ENCODE results near the gene NELFB. TPM values are rescaled to one million over a fixed set of nuclear protein-coding genes. Genes with fewer than 3 reads are reported as not detected.

NELFB gene
- total and polyA plus RNA-seq, 2 donors (not counting 1 experiment from before 2014, with no cell fraction given) = 53.7 to 55.8 TPM

- no peaks in the 10 kb centered on the region for H3K27me3 Mint-ChIP-seq
- H3K4me3 Mint-ChIP-seq = no peak overlapping the region
- CTCF ChIA-PET = interaction anchor here (1.5 kb wide), 2 partner anchors 11 to 16 kb away, joined by 3 to 4 read pairs; partner anchors contain the start of gene NRARP
- DNase-seq (peak; percentile 8), ATAC-seq (ENCODE audit: low read depth) (no peak)
- peaks cover 7 to 13% of the 10 kb centered on the region in 2 donors for H3K4me1 ChIP-seq (ENCODE audit: control insufficient read depth in 2 of 2, insufficient read depth in 2 of 2, low read length in 2 of 2)
- intact Hi-C loops (cut with micrococcal nuclease) = no loop called here
- TF ChIP-seq CTCF (IDR thresholded peaks at IDR 0.05) (no peak), EZH2 (IDR thresholded peaks at IDR 0.05; ENCODE audit: borderline replicate concordance, insufficient read depth, low read depth, low read length, poor library complexity, severe bottlenecking) (no peak)
- H3K9ac ChIP-seq (ENCODE audit: low read length) = no peak overlapping the region
- H2AFZ ChIP-seq (ENCODE audit: insufficient read depth, low read depth, low read length, poor library complexity, severe bottlenecking) = no peak overlapping the region
- peaks cover 0 to 11% (median 4%) of the 10 kb centered on the region in 4 experiments for H3K27me3 ChIP-seq (replicated peaks in 1 of 4; ENCODE audit: control extremely low read depth in 1 of 4, control insufficient read depth in 3 of 4, insufficient read depth in 4 of 4, low read length in 3 of 4)
- no peaks in the 10 kb centered on the region for H3K36me3 ChIP-seq (replicated peaks in 1 of 2; ENCODE audit: control extremely low read depth in 1 of 2, control insufficient read depth in 1 of 2, extremely low read depth in 1 of 2, insufficient read depth in 2 of 2, low read length in 1 of 2)
- no peaks in the 10 kb centered on the region for H3K9me3 Mint-ChIP-seq (ENCODE audit: insufficient read depth)
- no peak overlapping the region for H3K27ac Mint-ChIP-seq
- 85% methylated on average over 8 of the region's 9 CpGs for WGBS (ENCODE audit: insufficient coverage)
- no peaks in the 10 kb centered on the region for H4K20me1 ChIP-seq (ENCODE audit: control insufficient read depth, insufficient read depth, low read length, poor library complexity, severe bottlenecking)
- H3K4me2 ChIP-seq (replicated peaks; ENCODE audit: low read depth, low read length, poor library complexity, severe bottlenecking) = no peak overlapping the region
- H3K4me3 ChIP-seq (ENCODE audit: control extremely low read depth in 1 of 5, extremely low read depth in 1 of 5, insufficient read depth in 1 of 5, low read depth in 2 of 5, low read length in 4 of 5) = no peak overlapping the region
- no peak overlapping the region for H3K27ac ChIP-seq (ENCODE audit: low read length in 2 of 2)
- POLR2A ChIA-PET = no interaction called here
- no peaks in the 10 kb centered on the region for H3K4me1 Mint-ChIP-seq
- peaks cover 0 to 8% (median 0%) of the 10 kb centered on the region in 3 donors for H3K9me3 ChIP-seq (ENCODE audit: control extremely low read depth in 1 of 3, control insufficient read depth in 2 of 3, insufficient read depth in 1 of 3, low read length in 2 of 3)
- no peaks in the 10 kb centered on the region for H3K79me2 ChIP-seq (ENCODE audit: control insufficient read depth, insufficient read depth, low read length)
Measured at GRCh38 chr9:137313326-137313936, 58.3 kb downstream of the NELFB start.

DNA sequence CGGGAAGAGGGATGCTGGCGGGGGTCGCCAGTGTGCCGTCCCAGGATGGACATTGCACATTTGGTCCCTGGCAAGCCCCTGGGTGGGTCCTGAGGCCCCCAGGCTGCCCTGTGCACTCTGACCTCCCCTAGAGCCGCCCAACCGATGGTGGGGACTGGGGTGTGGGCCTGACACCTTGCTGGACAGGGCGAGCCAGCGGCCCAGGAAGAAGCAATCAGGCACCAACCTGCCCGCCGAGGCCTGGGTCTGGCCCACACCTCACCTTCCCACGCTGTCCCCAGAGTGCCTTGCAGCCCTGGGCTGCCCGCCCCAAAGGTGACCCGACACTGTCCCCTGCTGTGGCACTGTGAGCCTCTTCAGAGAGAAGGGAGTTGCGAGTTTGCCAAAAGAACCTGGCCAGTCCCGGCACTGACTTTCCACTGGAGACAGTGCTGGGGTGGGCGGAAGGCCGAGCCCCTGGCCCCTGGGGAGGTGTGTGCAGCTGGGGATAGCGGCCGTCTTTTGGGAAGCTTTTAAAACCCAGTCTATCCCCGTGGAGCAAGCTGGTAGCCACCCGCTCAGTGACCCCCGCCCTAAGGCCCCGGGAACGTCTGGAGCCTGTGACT, 58.9 kb downstream of the NELFB start:
- CTCF ChIA-PET = no interaction called here
- Histone ChIP-seq H3K79me2 (ENCODE audit: control insufficient read depth, insufficient read depth, low read length) (no peaks in the 10 kb centered on the region), H3K9me3 (ENCODE audit: control extremely low read depth in 1 of 3, control insufficient read depth in 2 of 3, insufficient read depth in 1 of 3, low read length in 2 of 3) (peaks cover 0 to 8% (median 0%) of the 10 kb centered on the region in 3 donors), H3K9ac (ENCODE audit: low read length) (no peak overlapping the region), H3K4me1 (ENCODE audit: control insufficient read depth in 2 of 2, insufficient read depth in 2 of 2, low read length in 2 of 2) (peaks cover 7 to 13% of the 10 kb centered on the region in 2 donors), H3K27me3 (replicated peaks in 1 of 4; ENCODE audit: control extremely low read depth in 1 of 4, control insufficient read depth in 3 of 4, insufficient read depth in 4 of 4, low read length in 3 of 4) (peaks cover 0 to 11% (median 4%) of the 10 kb centered on the region in 4 experiments), H3K4me2 (replicated peaks; ENCODE audit: low read depth, low read length, poor library complexity, severe bottlenecking) (no peak overlapping the region), H3K27ac (ENCODE audit: low read length in 2 of 2) (no peak overlapping the region), H3K4me3 (ENCODE audit: control extremely low read depth in 1 of 5, extremely low read depth in 1 of 5, insufficient read depth in 1 of 5, low read depth in 2 of 5, low read length in 4 of 5) (no peak overlapping the region), H4K20me1 (ENCODE audit: control insufficient read depth, insufficient read depth, low read length, poor library complexity, severe bottlenecking) (no peaks in the 10 kb centered on the region), H2AFZ (ENCODE audit: insufficient read depth, low read depth, low read length, poor library complexity, severe bottlenecking) (no peak overlapping the region), H3K36me3 (replicated peaks in 1 of 2; ENCODE audit: control extremely low read depth in 1 of 2, control insufficient read depth in 1 of 2, extremely low read depth in 1 of 2, insufficient read depth in 2 of 2, low read length in 1 of 2) (no peaks in the 10 kb centered on the region)
- intact Hi-C loops (cut with micrococcal nuclease) = no loop called here
- DNase-seq = no peak
- WGBS (ENCODE audit: insufficient coverage) = 93% methylated on average over 24 of the region's 24 CpGs
- POLR2A ChIA-PET = interaction anchor here (0.6 kb wide), 1 partner anchor 13 kb away, joined by 3 read pairs; no protein-coding TSS in a partner anchor
- Mint-ChIP-seq H3K27ac (no peak overlapping the region), H3K4me3 (no peak overlapping the region), H3K9me3 (ENCODE audit: insufficient read depth) (no peaks in the 10 kb centered on the region), H3K27me3 (no peaks in the 10 kb centered on the region), H3K4me1 (no peaks in the 10 kb centered on the region)
- ATAC-seq (ENCODE audit: low read depth) = no peak
- TF ChIP-seq EZH2 (IDR thresholded peaks at IDR 0.05; ENCODE audit: borderline replicate concordance, insufficient read depth, low read depth, low read length, poor library complexity, severe bottlenecking) (no peak), CTCF (IDR thresholded peaks at IDR 0.05) (no peak)

Measured in B cell (primary cell).